Loucy (cell line): ENCODE results near the gene P2RX1.

ENCODE experiments used
- CTCF ChIP-seq: fragments of 200-600 bp; sonication (generic); conservative IDR thresholded peaks from 2 replicates; pipeline ENCODE4 v1.5.1; 2014; ENCODE audit warnings: mild to moderate bottlenecking, antibody characterized with exemption, low read length
- EZH2phosphoT487 ChIP-seq: fragments of 200-600 bp; IDR thresholded peaks from 2 replicates; pipeline ENCODE4 v1.6.1; 2018; ENCODE audit warnings: antibody characterized with exemption, mild to moderate bottlenecking, moderate library complexity, borderline replicate concordance

GRCh38 chr17:3867106-3867505 lies 49.2 kb downstream of the P2RX1 start:
- TF ChIP-seq CTCF (no peak), EZH2phosphoT487 (no peak)
